HepG2 (cell line): ENCODE results near the gene PARG. TPM values are rescaled to one million over a fixed set of nuclear protein-coding genes. Genes with fewer than 3 reads are reported as not detected.
"Not testable (repeated sequence)": the region's sequence is repeated elsewhere in the genome, so short reads cannot be mapped to it uniquely, and the experiment has no call there.

ENCODE experiments used
- ELF3 ChIP-seq: IDR thresholded peaks from 2 replicates; pipeline ENCODE4 v1.6.1; 2016; ENCODE audit warnings: missing genetic modification reagents, missing compliant biosample characterization
- GFI1 ChIP-seq: sonication (generic); formaldehyde crosslinking; IDR thresholded peaks from 2 replicates; pipeline ENCODE4 v1.5.0; 2020; ENCODE audit warnings: missing genetic modification reagents, mild to moderate bottlenecking, borderline replicate concordance
- GTF3A ChIP-seq: sonication (generic); formaldehyde crosslinking; conservative IDR thresholded peaks from 2 replicates; pipeline ENCODE4 v1.4.0; 2020; ENCODE audit warnings: mild to moderate bottlenecking, missing genetic modification reagents
- GZF1 ChIP-seq: sonication (generic); formaldehyde crosslinking; IDR thresholded peaks from 2 replicates; pipeline ENCODE4 v1.5.1; 2020; ENCODE audit warnings: mild to moderate bottlenecking, missing genetic modification reagents
- HMGXB3 ChIP-seq: sonication (generic); formaldehyde crosslinking; IDR thresholded peaks from 2 replicates; pipeline ENCODE4 v1.4.0; 2020; ENCODE audit warnings: missing genetic modification reagents, borderline replicate concordance
- HOXA3 ChIP-seq: sonication (generic); formaldehyde crosslinking; IDR thresholded peaks from 2 replicates; pipeline ENCODE4 v1.5.0; 2020; ENCODE audit warnings: missing genetic modification reagents
- IRX3 ChIP-seq: sonication (generic); formaldehyde crosslinking; IDR thresholded peaks from 2 replicates; pipeline ENCODE4 v1.8.1; 2023; ENCODE audit warnings: mild to moderate bottlenecking, low read depth, missing genetic modification reagents, borderline replicate concordance
- KAT7 ChIP-seq: IDR thresholded peaks from 2 replicates; pipeline ENCODE4 v1.6.1; 2018; ENCODE audit warnings: borderline replicate concordance, missing compliant biosample characterization
- NFATC3 ChIP-seq: sonication (generic); formaldehyde crosslinking; IDR thresholded peaks from 2 replicates; pipeline ENCODE4 v1.5.1; 2020; ENCODE audit warnings: mild to moderate bottlenecking, missing genetic modification reagents
- NFYB ChIP-seq: sonication (generic); formaldehyde crosslinking; IDR thresholded peaks from 2 replicates; pipeline ENCODE4 v1.4.0; 2020; ENCODE audit warnings: missing genetic modification reagents
- NONO ChIP-seq, 2 experiments: fragments of 450-650 bp in 1 of 2; sonication (generic) in 1 of 2; formaldehyde crosslinking in 1 of 2; IDR thresholded peaks in 1 of 2; conservative IDR thresholded peaks in 1 of 2; 2 replicates each; pipeline versions ENCODE4 v1.6.1 to v1.8.0; 2017 to 2022; ENCODE audit warnings: mild to moderate bottlenecking in 1 of 2, missing genetic modification reagents in 1 of 2, moderate library complexity in 1 of 2
- PHF20 ChIP-seq: sonication (generic); formaldehyde crosslinking; IDR thresholded peaks from 2 replicates; pipeline ENCODE4 v1.5.0; 2020; ENCODE audit warnings: mild to moderate bottlenecking, missing genetic modification reagents
- RFXAP ChIP-seq: sonication (generic); formaldehyde crosslinking; IDR thresholded peaks from 2 replicates; pipeline ENCODE4 v1.4.0; 2020; ENCODE audit warnings: missing genetic modification reagents, borderline replicate concordance
- SALL2 ChIP-seq: sonication (generic); formaldehyde crosslinking; IDR thresholded peaks from 2 replicates; pipeline ENCODE4 v1.8.1; 2023; ENCODE audit warnings: mild to moderate bottlenecking, missing genetic modification reagents, inconsistent platforms
- TEAD3 ChIP-seq: optimal IDR thresholded peaks from 2 replicates; pipeline ENCODE3; 2016; ENCODE audit warnings: borderline replicate concordance
- ZFP82 ChIP-seq: sonication (generic); formaldehyde crosslinking; IDR thresholded peaks from 2 replicates; pipeline ENCODE4 v1.5.1; 2020; ENCODE audit warnings: mild to moderate bottlenecking, missing genetic modification reagents, borderline replicate concordance
- ZNF230 ChIP-seq: sonication (generic); formaldehyde crosslinking; IDR thresholded peaks from 2 replicates; pipeline ENCODE4 v1.4.0; 2020; ENCODE audit warnings: mild to moderate bottlenecking, missing genetic modification reagents
- ZNF335 ChIP-seq: sonication (generic); formaldehyde crosslinking; IDR thresholded peaks from 2 replicates; pipeline ENCODE4 v1.4.0; 2020; ENCODE audit warnings: missing genetic modification reagents
- ZNF337 ChIP-seq: sonication (generic); formaldehyde crosslinking; IDR thresholded peaks from 2 replicates; pipeline ENCODE4 v1.5.1; 2020; ENCODE audit warnings: missing genetic modification reagents, low read depth, mild to moderate bottlenecking, borderline replicate concordance
- ZNF556 ChIP-seq: sonication (generic); formaldehyde crosslinking; IDR thresholded peaks from 2 replicates; pipeline ENCODE4 v1.4.0; 2020; ENCODE audit warnings: mild to moderate bottlenecking, missing genetic modification reagents, borderline replicate concordance
- ZNF563 ChIP-seq: sonication (generic); formaldehyde crosslinking; IDR thresholded peaks from 2 replicates; pipeline ENCODE4 v1.8.0; 2022; ENCODE audit warnings: mild to moderate bottlenecking, moderate library complexity, missing genetic modification reagents
- ZNF678 ChIP-seq: sonication (generic); formaldehyde crosslinking; IDR thresholded peaks from 2 replicates; pipeline ENCODE4 v1.4.0; 2020; ENCODE audit warnings: mild to moderate bottlenecking, missing genetic modification reagents
- ZNF761 ChIP-seq: sonication (generic); formaldehyde crosslinking; conservative IDR thresholded peaks from 2 replicates; pipeline ENCODE4 v1.4.0; 2020; ENCODE audit warnings: mild to moderate bottlenecking, missing genetic modification reagents
- polyA plus RNA-seq, 8 experiments: library from polyadenylated mRNA; depleted of rRNA in 3 of 8; stranded (reverse) in 7 of 8; unstranded in 1 of 8; fragments of >200 nt; fragmentation: Illumina TruSeq in 4 of 8; extraction: Trizol in 4 of 8; gene quantifications; 2 replicates each; pipeline versions ENCODE4 v1.2.1 to v1.2.3, GENCODE V29; 2011 to 2016; ENCODE audit warnings: low read depth in 4 of 8, missing spikeins in 1 of 8, mixed read lengths in 1 of 8; ENCODE audit not compliant: insufficient read depth in 1 of 8
- total RNA-seq, 5 experiments: library from RNA; depleted of rRNA; stranded (reverse); fragments of >200 nt; fragmentation: Illumina TruSeq; extraction: Trizol; gene quantifications; 2 replicates each; pipeline ENCODE4 v1.2.3, GENCODE V29; 2016; ENCODE audit warnings: low read depth in 1 of 5
- TF ChIP-seq, protein P1 (sequence below): IDR thresholded peaks from 2 replicates; pipeline ENCODE4 v1.6.1; 2016; ENCODE audit warnings: missing compliant biosample characterization, missing genetic modification reagents, borderline replicate concordance

The PARG gene
- total and polyA plus RNA-seq, 2 of the 13 experiments (the other 11 are each of a cell fraction or from before 2014, with no cell fraction given): 11.4 to 37.2 TPM

DNA sequence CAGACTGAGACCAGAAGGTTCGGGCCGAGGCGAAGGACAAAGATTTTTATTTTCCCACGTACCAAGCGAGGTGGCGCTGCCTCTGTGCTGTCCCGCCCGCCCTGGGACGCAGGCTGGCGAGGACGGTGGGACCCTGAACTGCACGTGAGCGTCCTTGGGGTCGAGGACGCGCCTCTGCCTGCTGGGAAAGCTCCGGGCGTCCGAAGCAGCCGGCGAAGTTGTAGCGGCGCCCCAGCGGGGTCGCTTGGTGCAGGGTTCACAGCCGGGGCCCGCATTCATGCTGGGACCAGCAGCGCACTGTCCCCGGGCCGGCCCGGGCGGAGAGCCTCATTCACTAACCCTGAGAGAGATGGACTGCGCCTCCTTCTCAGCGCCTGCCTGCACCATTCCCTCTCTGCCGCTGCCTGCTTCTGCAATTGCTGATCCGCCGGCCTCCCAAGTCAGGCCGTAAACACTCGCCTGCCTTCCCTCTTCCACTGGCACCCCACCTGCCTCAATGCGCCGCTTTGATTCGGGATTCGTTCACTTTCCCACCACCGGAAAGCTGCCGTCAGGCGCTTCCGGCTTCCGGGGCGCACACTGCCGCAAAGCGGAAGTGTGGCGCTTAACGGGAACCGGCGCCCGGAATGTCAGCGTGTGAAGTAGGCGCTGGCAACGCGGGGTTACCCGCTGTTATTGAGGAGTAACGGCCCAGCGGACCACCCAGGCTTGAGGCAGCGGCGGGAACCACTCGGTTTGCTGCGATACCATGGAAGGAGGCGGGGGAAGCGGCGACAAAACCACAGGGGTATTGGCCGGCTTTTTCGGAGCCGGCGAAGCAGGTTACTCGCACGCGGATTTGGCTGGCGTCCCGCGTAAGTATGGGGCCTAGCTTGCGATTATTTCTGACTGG lies at the start of gene PARG, which contains the start of gene TIMM23B (continued):
- peak; percentile 96 for TF ChIP-seq PHF20 (CRISPR knock-in tag)
- TF ChIP-seq ELF3 (CRISPR knock-in tag): peak; percentile 50; the same call in 1 of the 2 replicates
- TF ChIP-seq ZNF678: 0 out of 2 replicates have a peak, but pooled peaks have one; percentile 46
- TF ChIP-seq RFXAP (CRISPR knock-in tag): peak; percentile 45; the same call in 1 of the 2 replicates
- TF ChIP-seq ZNF335 (CRISPR knock-in tag): peak; percentile 55; the same call in 1 of the 2 replicates
- TF ChIP-seq NFYB (CRISPR knock-in tag): peak; percentile 59
- peak; percentile 75; the same call in 1 of the 2 replicates for TF ChIP-seq IRX3 (CRISPR knock-in tag)
- TF ChIP-seq NFATC3 (CRISPR knock-in tag): peak; percentile 94; the same call in 1 of the 2 replicates
- TF ChIP-seq, protein P1, sequence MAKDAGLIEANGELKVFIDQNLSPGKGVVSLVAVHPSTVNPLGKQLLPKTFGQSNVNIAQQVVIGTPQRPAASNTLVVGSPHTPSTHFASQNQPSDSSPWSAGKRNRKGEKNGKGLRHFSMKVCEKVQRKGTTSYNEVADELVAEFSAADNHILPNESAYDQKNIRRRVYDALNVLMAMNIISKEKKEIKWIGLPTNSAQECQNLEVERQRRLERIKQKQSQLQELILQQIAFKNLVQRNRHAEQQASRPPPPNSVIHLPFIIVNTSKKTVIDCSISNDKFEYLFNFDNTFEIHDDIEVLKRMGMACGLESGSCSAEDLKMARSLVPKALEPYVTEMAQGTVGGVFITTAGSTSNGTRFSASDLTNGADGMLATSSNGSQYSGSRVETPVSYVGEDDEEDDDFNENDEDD (CRISPR knock-in tag): peak; percentile 90
- TF ChIP-seq ZNF337 (CRISPR knock-in tag): peak; percentile 76; the same call in 1 of the 2 replicates
- TF ChIP-seq ZNF556: peak; percentile 70; the same call in 1 of the 2 replicates
- TF ChIP-seq ZNF563 (CRISPR knock-in tag): peak; percentile 8; the same call in 1 of the 2 replicates
- TF ChIP-seq GZF1 (CRISPR knock-in tag): 0 out of 2 replicates have a peak, but pooled peaks have one; percentile 32
- TF ChIP-seq TEAD3 (CRISPR knock-in tag): peak; percentile 74
- TF ChIP-seq SALL2 (CRISPR knock-in tag): peak; percentile 69; the same call in 1 of the 2 replicates
- TF ChIP-seq ZNF761 (CRISPR knock-in tag): peak; percentile 78; the same call in 1 of the 2 replicates
- TF ChIP-seq HOXA3 (CRISPR knock-in tag): peak; percentile 70
- TF ChIP-seq ZNF230 (CRISPR knock-in tag): 0 out of 2 replicates have a peak, but pooled peaks have one; percentile 25
- TF ChIP-seq ZFP82: peak; percentile 76; the same call in 1 of the 2 replicates
- 0 out of 2 replicates have a peak, but pooled peaks have one; percentile 58 for TF ChIP-seq KAT7 (CRISPR knock-in tag)
- TF ChIP-seq GTF3A (CRISPR knock-in tag): 0 out of 2 replicates have a peak, but pooled peaks have one; percentile 45
- peak; percentile 70; the same call in 1 of the 2 replicates for TF ChIP-seq GFI1 (CRISPR knock-in tag)
- peak; percentile 75; the same call in 1 of the 2 replicates for TF ChIP-seq HMGXB3
- TF ChIP-seq NONO (IDR thresholded peaks at IDR 0.05): not testable (repeated sequence)
- TF ChIP-seq NONO (CRISPR knock-in tag; conservative IDR thresholded peaks at IDR 0.05): peak; percentile 87
